Neural cell (in vitro differentiated cells): ENCODE results near the gene SLF2. TPM values are rescaled to one million over a fixed set of nuclear protein-coding genes. Genes with fewer than 3 reads are reported as not detected.

Source experiments
- H2AFZ ChIP-seq: fragments of 200-600, 300-800 bp; sonication (generic), shearing (Covaris generic); 2 replicates; pipeline ENCODE4 v1.6.0; 2014; ENCODE audit warnings: low read depth, mild to moderate bottlenecking, antibody characterized with exemption, low read length, moderate library complexity
- H3F3A ChIP-seq: fragments of 200-600 bp; shearing (Covaris generic); 2 replicates; pipeline ENCODE4 v1.6.1; 2016; ENCODE audit warnings: mild to moderate bottlenecking, moderate library complexity, mixed read lengths, antibody characterized with exemption, low read length; ENCODE audit not compliant: insufficient read depth, poor library complexity, severe bottlenecking
- H3K27ac ChIP-seq: fragments of 200-600, 300-800 bp; sonication (generic), shearing (Covaris generic); 2 replicates; pipeline ENCODE4 v1.5.1; 2014; ENCODE audit warnings: mild to moderate bottlenecking, low read length, moderate library complexity
- H3K27me3 ChIP-seq: fragments of 300-800, 200-600 bp; sonication (generic), shearing (Covaris generic); 2 replicates; pipeline ENCODE4 v1.6.0; 2014; ENCODE audit warnings: mild to moderate bottlenecking, low read depth, low read length, moderate library complexity; ENCODE audit not compliant: insufficient read depth
- H3K36me3 ChIP-seq: fragments of 300-800, 200-600 bp; sonication (generic), shearing (Covaris generic); 2 replicates; pipeline ENCODE4 v1.5.1; 2014; ENCODE audit warnings: mild to moderate bottlenecking, antibody characterized with exemption, low read length, moderate library complexity; ENCODE audit not compliant: insufficient read depth
- H3K4me2 ChIP-seq: fragments of 300-800, 200-600 bp; sonication (generic), shearing (Covaris generic); 2 replicates; pipeline ENCODE4 v1.6.0; 2014; ENCODE audit warnings: mild to moderate bottlenecking, low read length
- H3K4me3 ChIP-seq: fragments of 300-800, 200-600 bp; sonication (generic), shearing (Covaris generic); 2 replicates; pipeline ENCODE4 v1.5.1; 2014; ENCODE audit warnings: mild to moderate bottlenecking, low read length, moderate library complexity
- H3K79me2 ChIP-seq: fragments of 200-600 bp; shearing (Covaris generic); replicated peaks from 2 replicates; pipeline ENCODE4 v1.6.0; 2014; ENCODE audit warnings: mild to moderate bottlenecking, low read length, moderate library complexity; ENCODE audit not compliant: insufficient read depth
- H3K9ac ChIP-seq: fragments of 300-800, 200-600 bp; sonication (generic), shearing (Covaris generic); 2 replicates; pipeline ENCODE4 v1.6.1; 2016; ENCODE audit warnings: mild to moderate bottlenecking, low read length, mixed read lengths
- H3K9me2 ChIP-seq: fragments of 200-600 bp; shearing (Covaris generic); 2 replicates; pipeline ENCODE4 v1.6.1; 2016; ENCODE audit warnings: mild to moderate bottlenecking, low read length, mixed read lengths; ENCODE audit not compliant: insufficient read depth
- H3K9me3 ChIP-seq: fragments of 200-600, 300-800 bp; sonication (generic), shearing (Covaris generic); 2 replicates; pipeline ENCODE4 v1.6.1; 2016; ENCODE audit warnings: mild to moderate bottlenecking, mixed run types, low read length, moderate library complexity, mixed read lengths
- H4K20me1 ChIP-seq: fragments of 200-600 bp; shearing (Covaris generic); 2 replicates; pipeline ENCODE4 v1.6.1; 2016; ENCODE audit warnings: mild to moderate bottlenecking, mixed run types; ENCODE audit not compliant: insufficient read depth
- EP300 ChIP-seq: fragments of 450-650 bp; conservative IDR thresholded peaks from 2 replicates; pipeline ENCODE4 v1.6.1; 2014; ENCODE audit warnings: antibody characterized with exemption, mild to moderate bottlenecking, moderate library complexity; ENCODE audit not compliant: poor library complexity, severe bottlenecking
- EZH2 ChIP-seq: fragments of 200-600, 300-800 bp; shearing (Covaris generic), sonication (generic); IDR thresholded peaks from 2 replicates; pipeline ENCODE4 v1.6.1; 2014; ENCODE audit warnings: antibody characterized with exemption, low read length, borderline replicate concordance, mild to moderate bottlenecking; ENCODE audit not compliant: insufficient read depth, poor library complexity, severe bottlenecking
- MXI1 ChIP-seq: fragments of 450-650 bp; conservative IDR thresholded peaks from 2 replicates; pipeline ENCODE4 v1.6.1; 2014; ENCODE audit warnings: antibody characterized with exemption, mild to moderate bottlenecking; ENCODE audit not compliant: poor library complexity, severe bottlenecking
- POLR2AphosphoS5 ChIP-seq: IDR thresholded peaks from 2 replicates; pipeline ENCODE4 v1.6.1; 2012
- RAD21 ChIP-seq: fragments of 450-650 bp; conservative IDR thresholded peaks from 2 replicates; pipeline ENCODE4 v1.6.1; 2014; ENCODE audit warnings: antibody characterized with exemption, mild to moderate bottlenecking, moderate library complexity
- SMC3 ChIP-seq: fragments of 450-650 bp; conservative IDR thresholded peaks from 2 replicates; pipeline ENCODE4 v1.6.1; 2014; ENCODE audit warnings: antibody characterized with exemption, mild to moderate bottlenecking, moderate library complexity; ENCODE audit not compliant: poor library complexity
- TAF1 ChIP-seq: IDR thresholded peaks from 2 replicates; pipeline ENCODE4 v1.6.1; 2012; ENCODE audit warnings: low read depth
- polyA plus RNA-seq: library from polyadenylated mRNA; depleted of rRNA; stranded (reverse); fragments of >200 nt; gene quantifications from 2 replicates; pipeline ENCODE4 v1.2.3, GENCODE V29; 2014
- TF ChIP-seq, protein P1 (sequence below): fragments of 450-650 bp; IDR thresholded peaks from 2 replicates; pipeline ENCODE4 v1.5.1; 2014; ENCODE audit warnings: antibody characterized with exemption, mild to moderate bottlenecking, moderate library complexity; ENCODE audit not compliant: poor library complexity, severe bottlenecking
- TF ChIP-seq, protein P2 (sequence below): IDR thresholded peaks from 2 replicates; pipeline ENCODE4 v1.6.1; 2012; ENCODE audit warnings: borderline replicate concordance

The SLF2 gene
- polyA plus RNA-seq, 1 donor from 2014 or later = 43.0 TPM

DNA sequence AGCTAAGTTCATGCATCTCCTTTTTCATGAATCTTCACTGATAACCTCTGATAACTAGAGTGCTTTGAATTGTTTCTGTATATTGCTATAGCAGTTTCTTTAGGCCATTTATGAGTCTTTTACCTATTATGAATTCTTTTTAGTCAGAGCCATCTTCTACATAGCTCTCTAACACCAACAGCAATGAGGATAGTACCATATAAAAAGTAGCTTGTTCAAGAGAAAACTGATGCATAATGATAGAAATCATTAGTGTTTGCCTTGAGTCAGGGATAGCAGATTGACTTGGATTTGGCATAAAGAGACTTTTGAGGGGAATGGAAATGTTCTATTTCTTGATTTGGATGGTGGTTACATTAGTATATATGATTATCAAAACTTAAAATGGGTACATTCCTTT lies 30.7 kb downstream of the SLF2 start:
- Histone ChIP-seq H3K79me2 (no peaks in the 10 kb centered on the region), H3K4me3 (no peak overlapping the region), H3K9me3 (no peaks in the 10 kb centered on the region), H3K9ac (no peak overlapping the region), H3K27ac (no peak overlapping the region), H3K27me3 (no peaks in the 10 kb centered on the region), H3K4me2 (no peak overlapping the region), H2AFZ (no peak overlapping the region), H4K20me1 (no peaks in the 10 kb centered on the region), H3K9me2 (no peaks in the 10 kb centered on the region), H3K36me3 (peaks cover 10% of the 10 kb centered on the region), H3F3A (no peaks in the 10 kb centered on the region)
- TF ChIP-seq SMC3 = no peak
- TF ChIP-seq RAD21 = no peak
- no peak for TF ChIP-seq TAF1
- TF ChIP-seq EZH2 = no peak
- TF ChIP-seq, protein P1, sequence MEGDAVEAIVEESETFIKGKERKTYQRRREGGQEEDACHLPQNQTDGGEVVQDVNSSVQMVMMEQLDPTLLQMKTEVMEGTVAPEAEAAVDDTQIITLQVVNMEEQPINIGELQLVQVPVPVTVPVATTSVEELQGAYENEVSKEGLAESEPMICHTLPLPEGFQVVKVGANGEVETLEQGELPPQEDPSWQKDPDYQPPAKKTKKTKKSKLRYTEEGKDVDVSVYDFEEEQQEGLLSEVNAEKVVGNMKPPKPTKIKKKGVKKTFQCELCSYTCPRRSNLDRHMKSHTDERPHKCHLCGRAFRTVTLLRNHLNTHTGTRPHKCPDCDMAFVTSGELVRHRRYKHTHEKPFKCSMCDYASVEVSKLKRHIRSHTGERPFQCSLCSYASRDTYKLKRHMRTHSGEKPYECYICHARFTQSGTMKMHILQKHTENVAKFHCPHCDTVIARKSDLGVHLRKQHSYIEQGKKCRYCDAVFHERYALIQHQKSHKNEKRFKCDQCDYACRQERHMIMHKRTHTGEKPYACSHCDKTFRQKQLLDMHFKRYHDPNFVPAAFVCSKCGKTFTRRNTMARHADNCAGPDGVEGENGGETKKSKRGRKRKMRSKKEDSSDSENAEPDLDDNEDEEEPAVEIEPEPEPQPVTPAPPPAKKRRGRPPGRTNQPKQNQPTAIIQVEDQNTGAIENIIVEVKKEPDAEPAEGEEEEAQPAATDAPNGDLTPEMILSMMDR = no peak
- no peak for TF ChIP-seq MXI1
- TF ChIP-seq, protein P2, sequence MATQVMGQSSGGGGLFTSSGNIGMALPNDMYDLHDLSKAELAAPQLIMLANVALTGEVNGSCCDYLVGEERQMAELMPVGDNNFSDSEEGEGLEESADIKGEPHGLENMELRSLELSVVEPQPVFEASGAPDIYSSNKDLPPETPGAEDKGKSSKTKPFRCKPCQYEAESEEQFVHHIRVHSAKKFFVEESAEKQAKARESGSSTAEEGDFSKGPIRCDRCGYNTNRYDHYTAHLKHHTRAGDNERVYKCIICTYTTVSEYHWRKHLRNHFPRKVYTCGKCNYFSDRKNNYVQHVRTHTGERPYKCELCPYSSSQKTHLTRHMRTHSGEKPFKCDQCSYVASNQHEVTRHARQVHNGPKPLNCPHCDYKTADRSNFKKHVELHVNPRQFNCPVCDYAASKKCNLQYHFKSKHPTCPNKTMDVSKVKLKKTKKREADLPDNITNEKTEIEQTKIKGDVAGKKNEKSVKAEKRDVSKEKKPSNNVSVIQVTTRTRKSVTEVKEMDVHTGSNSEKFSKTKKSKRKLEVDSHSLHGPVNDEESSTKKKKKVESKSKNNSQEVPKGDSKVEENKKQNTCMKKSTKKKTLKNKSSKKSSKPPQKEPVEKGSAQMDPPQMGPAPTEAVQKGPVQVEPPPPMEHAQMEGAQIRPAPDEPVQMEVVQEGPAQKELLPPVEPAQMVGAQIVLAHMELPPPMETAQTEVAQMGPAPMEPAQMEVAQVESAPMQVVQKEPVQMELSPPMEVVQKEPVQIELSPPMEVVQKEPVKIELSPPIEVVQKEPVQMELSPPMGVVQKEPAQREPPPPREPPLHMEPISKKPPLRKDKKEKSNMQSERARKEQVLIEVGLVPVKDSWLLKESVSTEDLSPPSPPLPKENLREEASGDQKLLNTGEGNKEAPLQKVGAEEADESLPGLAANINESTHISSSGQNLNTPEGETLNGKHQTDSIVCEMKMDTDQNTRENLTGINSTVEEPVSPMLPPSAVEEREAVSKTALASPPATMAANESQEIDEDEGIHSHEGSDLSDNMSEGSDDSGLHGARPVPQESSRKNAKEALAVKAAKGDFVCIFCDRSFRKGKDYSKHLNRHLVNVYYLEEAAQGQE = no peak
- TF ChIP-seq POLR2AphosphoS5 = no peak
- TF ChIP-seq EP300 = no peak

DNA sequence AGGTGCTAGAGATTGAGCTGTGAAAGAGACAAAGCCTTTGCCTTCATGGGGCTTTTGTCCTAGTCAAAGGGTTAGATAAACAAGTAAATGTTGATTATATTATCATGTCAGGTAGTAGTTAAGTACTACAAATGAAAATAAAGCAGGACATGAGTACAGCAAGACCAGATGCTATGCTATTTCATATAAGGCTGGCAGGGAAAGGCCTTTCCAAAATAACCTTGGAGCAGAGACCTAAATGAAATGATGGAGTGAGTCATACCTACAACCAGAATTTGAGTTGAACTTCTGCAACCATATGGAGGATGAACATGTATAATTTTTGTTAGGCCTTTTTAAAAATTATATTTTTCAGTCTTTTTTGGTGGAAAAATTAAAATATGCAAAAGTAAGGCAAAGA lies 33.0 kb downstream of the SLF2 start:
- no peak overlapping the region for H3K9ac ChIP-seq
- H3F3A ChIP-seq = no peaks in the 10 kb centered on the region
- no peaks in the 10 kb centered on the region for H4K20me1 ChIP-seq
- H3K79me2 ChIP-seq = no peaks in the 10 kb centered on the region
- no peaks in the 10 kb centered on the region for H3K9me3 ChIP-seq
- H3K27me3 ChIP-seq = no peaks in the 10 kb centered on the region
- TF ChIP-seq, protein P1 = no peak
- no peak for TF ChIP-seq POLR2AphosphoS5
- TF ChIP-seq TAF1 = no peak
- TF ChIP-seq, protein P2 = no peak
- no peak for TF ChIP-seq EP300
- no peak for TF ChIP-seq RAD21
- no peak for TF ChIP-seq SMC3
- TF ChIP-seq EZH2 = no peak
- TF ChIP-seq MXI1 = no peak
- H3K9me2 ChIP-seq = no peaks in the 10 kb centered on the region
- H2AFZ ChIP-seq = no peak overlapping the region
- no peak overlapping the region for H3K4me2 ChIP-seq
- no peak overlapping the region for H3K27ac ChIP-seq
- peaks cover 6% of the 10 kb centered on the region for H3K36me3 ChIP-seq
- H3K4me3 ChIP-seq = no peak overlapping the region
